Lung (tissue), 12 donors: ENCODE data around the gene LMF1. TPM values are rescaled to one million over a fixed set of nuclear protein-coding genes. Genes with fewer than 3 reads are reported as not detected.
"Not testable (repeated sequence)": the region's sequence is repeated elsewhere in the genome, so short reads cannot be mapped to it uniquely, and the experiment has no call there.

Experiments used
- ATAC-seq: fragments of 200-7000 bp; cut with Tn5 transposase; one replicate; pipeline ENCODE4 v1.9.1; 2020; ENCODE audit warnings: moderate number of reproducible peaks; ENCODE audit not compliant: insufficient read depth, low FRiP score
- DNase-seq, 3 donors: peaks; one replicate each; pipeline ENCODE4 v3.0.0-alpha.2; 2013 to 2017
- H3K27ac ChIP-seq, 2 donors: one replicate each; pipeline ENCODE4 v1.5.1; 2013; ENCODE audit warnings: mild to moderate bottlenecking in 2 of 2, moderate library complexity in 2 of 2, control low read depth in 1 of 2, inconsistent platforms in 1 of 2, low read depth in 1 of 2, low read length in 1 of 2
- H3K27me3 ChIP-seq, 3 donors: one replicate each; pipeline ENCODE4 v1.5.1; 2013; ENCODE audit warnings: low read length in 2 of 3; ENCODE audit not compliant: control insufficient read depth in 3 of 3, insufficient read depth in 3 of 3
- H3K36me3 ChIP-seq, 4 donors: one replicate each; pipeline ENCODE4 v1.5.1; 2013; ENCODE audit warnings: low read length in 4 of 4, mild to moderate bottlenecking in 1 of 4, moderate library complexity in 1 of 4; ENCODE audit not compliant: control insufficient read depth in 4 of 4, insufficient read depth in 4 of 4
- H3K4me1 ChIP-seq, 5 donors: one replicate each; pipeline ENCODE4 v1.5.1; 2013; ENCODE audit warnings: low read length in 5 of 5, mild to moderate bottlenecking in 2 of 5, moderate library complexity in 1 of 5; ENCODE audit not compliant: control insufficient read depth in 5 of 5, insufficient read depth in 5 of 5
- H3K4me3 ChIP-seq: one replicate; pipeline ENCODE4 v1.5.1; 2013; ENCODE audit warnings: mild to moderate bottlenecking, control low read depth, moderate library complexity
- H3K9ac ChIP-seq, 2 donors: one replicate each; pipeline ENCODE4 v1.5.1; 2013; ENCODE audit warnings: low read length in 2 of 2, control low read depth in 1 of 2; ENCODE audit not compliant: insufficient read depth in 1 of 2
- H3K9me3 ChIP-seq, 4 donors: one replicate each; pipeline ENCODE4 v1.5.1; 2013; ENCODE audit warnings: low read length in 3 of 4, mild to moderate bottlenecking in 1 of 4, moderate library complexity in 1 of 4; ENCODE audit not compliant: control insufficient read depth in 4 of 4, insufficient read depth in 3 of 4
- WGBS, 2 donors: extraction: QIAGEN DNeasy Blood & Tissue Kit; methylation state at CpG; one replicate each; pipeline ENCODE4 v1.1.7; 2013; 5-methylcytosine and 5-hydroxymethylcytosine counted together
- polyA plus RNA-seq, 2 donors: library from polyadenylated mRNA; stranded (reverse); fragments of 200-250 nt; gene quantifications; one replicate each; pipeline ENCODE4 v1.2.1, GENCODE V29; 2013
- total RNA-seq, 2 donors: library from RNA; depleted of rRNA in 1 of 2; stranded (reverse); fragments of >200 nt in 1 of 2; gene quantifications; one replicate each; pipeline ENCODE4 v1.2.1, GENCODE V29; 2014 to 2021
- TF ChIP-seq, protein P1 (sequence below): IDR thresholded peaks from 2 replicates; pipeline ENCODE4 v1.5.1; 2012; ENCODE audit warnings: mild to moderate bottlenecking; ENCODE audit errors: control extremely low read depth, extremely low read depth
- donor health status: control.
- donor health status: control.
- donor health status: Bipolar disorder and iron deficiency.
- donor health status: healthy.
- donor health status: DM: yes; HTN: yes; CAD: no.

The LMF1 gene
- total and polyA plus RNA-seq, 4 donors = 9.1 to 23.7 (median 20.6) TPM

DNA sequence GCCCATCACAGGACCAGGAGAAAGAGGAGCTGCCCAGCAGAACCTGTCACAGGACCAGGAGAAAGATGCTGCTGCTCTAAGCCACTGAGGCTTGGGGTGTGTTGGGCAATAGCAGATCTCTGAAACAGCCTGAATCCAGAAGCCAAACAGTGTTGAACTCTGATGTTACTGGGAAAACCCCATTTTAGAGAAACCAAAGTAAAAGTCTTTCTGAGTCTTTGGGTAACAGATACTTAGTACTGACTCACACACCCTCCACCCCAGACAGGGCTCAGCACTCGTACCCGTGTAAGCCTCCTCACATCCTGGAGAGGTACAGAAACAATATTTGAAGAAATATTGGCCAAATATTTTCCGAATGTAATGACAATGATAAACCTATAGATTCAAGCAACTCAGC is 87.4 kb downstream of the LMF1 start:
- no peak overlapping the region for H3K4me3 ChIP-seq
- H3K9ac ChIP-seq = no peak overlapping the region
- no peaks in the 10 kb centered on the region for H3K27me3 ChIP-seq
- peaks cover 0 to 7% (median 3%) of the 10 kb centered on the region in 4 donors for H3K9me3 ChIP-seq
- 89 to 96% methylated on average over 3 of the region's 3 CpGs for WGBS, 2 donors
- H3K27ac ChIP-seq = no peak overlapping the region
- peaks cover 2 to 3% (median 3%) of the 10 kb centered on the region in 4 donors for H3K36me3 ChIP-seq
- TF ChIP-seq, protein P1, sequence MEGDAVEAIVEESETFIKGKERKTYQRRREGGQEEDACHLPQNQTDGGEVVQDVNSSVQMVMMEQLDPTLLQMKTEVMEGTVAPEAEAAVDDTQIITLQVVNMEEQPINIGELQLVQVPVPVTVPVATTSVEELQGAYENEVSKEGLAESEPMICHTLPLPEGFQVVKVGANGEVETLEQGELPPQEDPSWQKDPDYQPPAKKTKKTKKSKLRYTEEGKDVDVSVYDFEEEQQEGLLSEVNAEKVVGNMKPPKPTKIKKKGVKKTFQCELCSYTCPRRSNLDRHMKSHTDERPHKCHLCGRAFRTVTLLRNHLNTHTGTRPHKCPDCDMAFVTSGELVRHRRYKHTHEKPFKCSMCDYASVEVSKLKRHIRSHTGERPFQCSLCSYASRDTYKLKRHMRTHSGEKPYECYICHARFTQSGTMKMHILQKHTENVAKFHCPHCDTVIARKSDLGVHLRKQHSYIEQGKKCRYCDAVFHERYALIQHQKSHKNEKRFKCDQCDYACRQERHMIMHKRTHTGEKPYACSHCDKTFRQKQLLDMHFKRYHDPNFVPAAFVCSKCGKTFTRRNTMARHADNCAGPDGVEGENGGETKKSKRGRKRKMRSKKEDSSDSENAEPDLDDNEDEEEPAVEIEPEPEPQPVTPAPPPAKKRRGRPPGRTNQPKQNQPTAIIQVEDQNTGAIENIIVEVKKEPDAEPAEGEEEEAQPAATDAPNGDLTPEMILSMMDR = no peak
- DNase-seq = peak in 1 of 3 donors; percentile 3
- H3K4me1 ChIP-seq = peaks cover 0 to 5% (median 0%) of the 10 kb centered on the region in 5 donors
- no peak for ATAC-seq

DNA sequence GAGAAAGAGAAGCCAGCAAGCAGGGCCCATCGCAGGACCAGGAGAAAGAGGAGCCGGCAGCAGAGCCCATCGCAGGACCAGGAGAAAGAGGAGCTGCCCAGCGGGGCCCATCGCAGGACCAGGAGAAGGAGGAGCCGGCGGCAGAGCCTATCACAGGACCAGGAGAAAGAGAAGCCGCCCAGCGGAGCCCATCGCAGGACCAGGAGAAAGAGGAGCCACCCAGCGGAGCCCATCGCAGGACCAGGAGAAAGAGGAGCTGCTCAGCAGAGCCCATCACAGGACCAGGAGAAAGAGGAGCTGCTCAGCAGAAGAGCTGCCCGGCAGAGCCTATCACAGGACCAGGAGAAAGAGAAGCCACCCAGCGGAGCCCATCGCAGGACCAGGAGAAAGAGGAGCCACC is 88.1 kb downstream of the LMF1 start:
- not testable (repeated sequence) for H3K4me1 ChIP-seq, H3K36me3 ChIP-seq, H3K27me3 ChIP-seq, H3K9ac ChIP-seq, H3K4me3 ChIP-seq, H3K27ac ChIP-seq, ATAC-seq, H3K9me3 ChIP-seq
- WGBS, 2 donors = 95 to 98% methylated on average over 13 to 15 of the region's 15 CpGs
- DNase-seq = peak in 1 of 3 donors; percentile 2

DNA sequence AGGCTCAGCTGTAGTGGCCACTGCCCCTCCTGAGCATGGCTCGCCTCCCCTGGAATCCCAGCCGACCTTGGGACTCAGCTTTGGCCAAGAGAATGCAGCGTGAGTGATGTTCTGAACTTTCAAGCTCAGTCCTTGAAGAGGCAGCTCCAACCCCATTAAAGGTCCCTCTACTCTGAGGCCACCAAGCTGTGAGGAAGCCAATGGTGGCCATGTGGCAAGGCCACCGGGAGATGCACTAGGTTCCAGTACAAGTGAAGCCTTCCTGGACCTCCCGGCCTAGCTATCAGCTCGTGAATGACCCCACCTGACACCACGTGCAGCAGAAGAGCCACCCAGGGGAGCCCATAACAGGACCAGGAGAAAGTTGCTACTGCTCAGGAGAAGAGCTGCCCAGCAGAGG is 88.5 kb downstream of the LMF1 start:
- H3K36me3 ChIP-seq = peaks cover 2 to 3% (median 3%) of the 10 kb centered on the region in 4 donors
- WGBS, 2 donors = 94 to 96% methylated on average over 7 of the region's 7 CpGs
- no peaks in the 10 kb centered on the region for H3K27me3 ChIP-seq
- no peak overlapping the region for H3K9ac ChIP-seq
- TF ChIP-seq, protein P1 = no peak
- peaks cover 0 to 3% (median 0%) of the 10 kb centered on the region in 5 donors for H3K4me1 ChIP-seq
- no peak overlapping the region for H3K4me3 ChIP-seq
- peaks cover 0 to 7% (median 3%) of the 10 kb centered on the region in 4 donors for H3K9me3 ChIP-seq
- no peak overlapping the region for H3K27ac ChIP-seq
- no peak for ATAC-seq
- no peak for DNase-seq

DNA sequence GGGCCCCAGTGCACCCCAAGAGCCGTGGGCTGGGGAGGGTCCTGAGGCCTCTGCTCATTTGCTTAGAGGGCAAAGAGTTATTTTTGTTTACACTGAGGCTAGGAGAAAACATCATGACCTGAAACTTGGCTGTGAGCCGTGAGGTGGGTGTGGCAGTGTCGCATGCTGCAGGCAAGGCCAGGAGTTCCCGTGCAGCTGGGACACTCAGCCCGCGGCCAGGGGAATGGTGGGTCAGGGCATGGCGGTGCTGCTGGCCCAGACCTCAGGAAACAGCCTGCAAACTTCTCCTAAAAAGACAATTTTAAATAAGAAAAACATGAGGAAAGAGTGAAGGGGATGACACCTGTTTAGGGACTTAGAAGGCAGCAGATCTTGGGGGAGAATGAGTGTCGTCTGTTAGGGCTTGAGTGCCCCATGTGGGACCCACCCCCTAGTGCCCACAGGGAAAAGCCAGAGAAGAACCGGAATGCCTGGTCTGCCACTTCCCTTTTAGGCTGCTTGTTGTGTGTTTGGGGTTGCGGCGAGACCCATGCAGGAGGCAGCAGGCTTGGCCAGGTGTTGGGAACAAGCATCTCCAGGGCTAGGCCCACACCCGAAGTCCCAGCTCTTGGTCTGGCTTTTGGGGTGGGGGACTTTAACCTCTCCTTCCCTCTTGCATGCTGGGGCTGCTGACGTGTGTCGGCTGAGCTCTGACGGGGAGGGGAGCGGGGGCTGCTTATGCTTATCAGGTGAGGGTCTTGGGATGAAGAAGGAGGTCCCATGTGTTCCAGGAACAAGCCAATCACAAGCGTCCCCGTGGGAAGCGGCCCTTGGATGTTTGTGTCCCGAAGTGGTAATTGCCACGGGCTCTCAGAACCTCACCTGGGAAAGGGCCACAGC is 89.3 kb downstream of the LMF1 start:
- Histone ChIP-seq H3K36me3 (peaks cover 2 to 3% (median 3%) of the 10 kb centered on the region in 4 donors), H3K9me3 (peaks cover 0 to 7% (median 3%) of the 10 kb centered on the region in 4 donors), H3K9ac (no peak overlapping the region), H3K27me3 (no peaks in the 10 kb centered on the region), H3K27ac (no peak overlapping the region), H3K4me1 (no peaks in the 10 kb centered on the region), H3K4me3 (no peak overlapping the region)
- 87% methylated on average over 21 of the region's 21 CpGs for WGBS, 2 donors
- DNase-seq = peak in 1 of 3 donors; percentile 7
- no peak for ATAC-seq
- TF ChIP-seq, protein P1 = no peak
